ENCODE results near the gene FARP1. TPM values are rescaled to one million over a fixed set of nuclear protein-coding genes. Genes with fewer than 3 reads are reported as not detected.
A peak's percentile ranks its signal among the peaks of the same experiment; 100 is the strongest.

FARP1 gene
- total and polyA plus RNA-seq, 2 of the 13 experiments (the other 11 are each of a cell fraction or from before 2014, with no cell fraction given), result 70.6 to 126 TPM

- TF ChIP-seq EP300 (IDR thresholded peaks at IDR 0.05; ENCODE audit: low read depth in 2 of 2, low read length in 2 of 2) (no peak), EP300 (CRISPR knock-in tag; IDR thresholded peaks at IDR 0.05; ENCODE audit: borderline replicate concordance) (no peak), NR2F2 (IDR thresholded peaks at IDR 0.05; ENCODE audit: borderline replicate concordance, low read depth) (no peak), ZSCAN12 (CRISPR knock-in tag; IDR thresholded peaks at IDR 0.05) (no peak), SOX5 (CRISPR knock-in tag; IDR thresholded peaks at IDR 0.05; ENCODE audit: borderline replicate concordance) (no peak), RFX5 (IDR thresholded peaks at IDR 0.05; ENCODE audit: low read depth, low read length) (no peak), ZNF10 (CRISPR knock-in tag; IDR thresholded peaks at IDR 0.05; ENCODE audit: borderline replicate concordance, low read depth) (no peak), FIP1L1 (IDR thresholded peaks at IDR 0.05; ENCODE audit: borderline replicate concordance, insufficient read depth, low read depth, low read length) (no peak), HNF4G (IDR thresholded peaks at IDR 0.05; ENCODE audit: borderline replicate concordance, low read depth, low read length) (no peak), HNF4G (CRISPR knock-in tag; IDR thresholded peaks at IDR 0.05; ENCODE audit: borderline replicate concordance, low read depth) (no peak), HIVEP1 (CRISPR knock-in tag; IDR thresholded peaks at IDR 0.05) (no peak), EHMT2 (IDR thresholded peaks at IDR 0.05; ENCODE audit: borderline replicate concordance, low read depth, low read length) (no peak), NRL (CRISPR knock-in tag; IDR thresholded peaks at IDR 0.05; ENCODE audit: borderline replicate concordance) (no peak)
Observed at GRCh38 chr13:98110749-98111148, 32.1 kb upstream of the FARP1 start (continued).

- Histone ChIP-seq H3K79me2 (ENCODE audit: insufficient read depth, low read length) (no peaks in the 10 kb centered on the region), H2AFZ (ENCODE audit: low read length) (no peak overlapping the region), H4K20me1 (ENCODE audit: insufficient read depth, low read length) (no peaks in the 10 kb centered on the region), H3K27me3 (ENCODE audit: control insufficient read depth in 1 of 2, insufficient read depth in 2 of 2, low read length in 2 of 2) (no peaks in the 10 kb centered on the region), H3K9me3 (ENCODE audit: low read length) (no peaks in the 10 kb centered on the region), H3K4me3 (replicated peaks in 1 of 3; ENCODE audit: insufficient read depth in 1 of 3, low read depth in 2 of 3, low read length in 3 of 3) (peak overlapping the region in 1 of 3 experiments; percentile 4; a peak in 1 of 6 replicates), H3K4me2 (ENCODE audit: low read depth, low read length) (peak overlapping the region; percentile 44), H3K4me1 (ENCODE audit: insufficient read depth, low read length) (peaks cover 74% of the 10 kb centered on the region), H3K36me3 (replicated peaks in 1 of 2; ENCODE audit: control insufficient read depth in 1 of 2, insufficient read depth in 2 of 2, low read length in 2 of 2) (no peaks in the 10 kb centered on the region), H3K27ac (ENCODE audit: extremely low read length, insufficient read depth, low read length) (peak overlapping the region; percentile 1), H3K9ac (ENCODE audit: insufficient read depth, low read depth, low read length) (no peak overlapping the region)
- ChIA-PET POLR2A (no interaction called here), CTCF (ENCODE audit: low intra/inter-chr PET ratio, low total read pairs) (no interaction called here)
- intact Hi-C loops (cut with micrococcal nuclease; ENCODE audit: unreplicated experiment), result no loop called here
- 43% methylated on average over 7 of the region's 10 CpGs for WGBS (ENCODE audit: low lambda C conversion rate)
- DNase-seq (ENCODE audit: low spot score), result no peak
- FAIRE-seq, result no peak
- peak; percentile 90 for ATAC-seq
- in situ Hi-C loops (cut with HindIII; ENCODE audit: extremely low pct_ligation_motif_present, low pct_unique_long_range_greater_than_20kb), result no loop called here
- BruUV-seq (replicated peaks), result no TSS peak
- TF ChIP-seq ZSCAN20 (CRISPR knock-in tag; IDR thresholded peaks at IDR 0.05; ENCODE audit: borderline replicate concordance) (no peak), ZNF256 (CRISPR knock-in tag; conservative IDR thresholded peaks at IDR 0.05) (no peak), KAT7 (CRISPR knock-in tag; IDR thresholded peaks at IDR 0.05; ENCODE audit: borderline replicate concordance) (no peak), ZNF121 (CRISPR knock-in tag; IDR thresholded peaks at IDR 0.05) (no peak), ZNF30 (CRISPR knock-in tag; IDR thresholded peaks at IDR 0.05) (no peak), MLLT10 (CRISPR knock-in tag; IDR thresholded peaks at IDR 0.05) (no peak), ZNF780A (CRISPR knock-in tag; IDR thresholded peaks at IDR 0.05) (no peak), ZNF777 (CRISPR knock-in tag; IDR thresholded peaks at IDR 0.05) (no peak), STAG1 (CRISPR knock-in tag; IDR thresholded peaks at IDR 0.05) (peak; percentile 26), CENPX (CRISPR knock-in tag; IDR thresholded peaks at IDR 0.05) (no peak)
- TF ChIP-seq, protein P1, sequence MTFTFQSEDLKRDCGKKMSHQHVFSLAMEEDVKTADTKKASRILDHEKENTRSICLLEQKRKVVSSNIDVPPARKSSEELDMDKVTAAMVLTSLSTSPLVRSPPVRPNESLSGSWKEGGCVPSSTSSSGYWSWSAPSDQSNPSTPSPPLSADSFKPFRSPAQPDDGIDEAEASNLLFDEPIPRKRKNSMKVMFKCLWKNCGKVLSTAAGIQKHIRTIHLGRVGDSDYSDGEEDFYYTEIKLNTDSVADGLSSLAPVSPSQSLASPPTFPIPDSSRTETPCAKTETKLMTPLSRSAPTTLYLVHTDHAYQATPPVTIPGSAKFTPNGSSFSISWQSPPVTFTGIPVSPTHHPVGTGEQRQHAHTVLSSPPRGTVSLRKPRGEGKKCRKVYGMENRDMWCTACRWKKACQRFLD (CRISPR knock-in tag; IDR thresholded peaks at IDR 0.05; ENCODE audit: borderline replicate concordance), result no peak
Observed at GRCh38 chr13:98111168-98112098, 31.5 kb upstream of the FARP1 start.

Data from HepG2 (cell line).